ENCODE measurements around the gene PPIB.

- TF ChIP-seq CTCF (IDR thresholded peaks at IDR 0.05) (no peak), EZH2 (IDR thresholded peaks at IDR 0.05; ENCODE audit: borderline replicate concordance, insufficient read depth, low read depth, low read length, poor library complexity, severe bottlenecking) (no peak)
These were observed 55.5 kb downstream of the PPIB start for GRCh38 chr15:64107337-64107736.

Measured in B cell (primary cell).